GM12874 (cell line): ENCODE results near the gene GPD2.

Source experiments
- TF ChIP-seq, protein P1 (sequence below): IDR thresholded peaks from 2 replicates; pipeline ENCODE4 v1.5.1; 2011; ENCODE audit warnings: low read depth, mild to moderate bottlenecking, control low read depth, low read length, moderate library complexity; ENCODE audit not compliant: insufficient read depth

Gene GPD2

DNA sequence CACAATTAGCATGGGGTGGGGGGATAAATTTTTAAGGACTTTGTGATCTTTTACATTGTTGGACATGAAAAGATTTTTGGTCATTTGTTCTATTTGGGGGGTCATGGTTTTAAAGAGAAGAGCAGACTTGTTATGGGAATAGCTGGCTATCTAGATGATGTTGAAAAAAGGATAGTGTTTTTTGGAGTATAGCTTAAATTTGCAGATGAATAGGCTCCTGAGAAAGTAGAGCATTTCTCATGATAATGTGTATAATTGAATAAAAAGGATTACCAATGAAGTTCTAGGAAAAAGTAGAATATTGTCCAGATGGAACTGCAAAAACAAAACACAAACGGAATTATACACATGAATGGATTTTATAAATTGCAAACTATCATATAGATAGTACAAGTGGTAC is 186.3 kb downstream of the GPD2 start:
- TF ChIP-seq, protein P1, sequence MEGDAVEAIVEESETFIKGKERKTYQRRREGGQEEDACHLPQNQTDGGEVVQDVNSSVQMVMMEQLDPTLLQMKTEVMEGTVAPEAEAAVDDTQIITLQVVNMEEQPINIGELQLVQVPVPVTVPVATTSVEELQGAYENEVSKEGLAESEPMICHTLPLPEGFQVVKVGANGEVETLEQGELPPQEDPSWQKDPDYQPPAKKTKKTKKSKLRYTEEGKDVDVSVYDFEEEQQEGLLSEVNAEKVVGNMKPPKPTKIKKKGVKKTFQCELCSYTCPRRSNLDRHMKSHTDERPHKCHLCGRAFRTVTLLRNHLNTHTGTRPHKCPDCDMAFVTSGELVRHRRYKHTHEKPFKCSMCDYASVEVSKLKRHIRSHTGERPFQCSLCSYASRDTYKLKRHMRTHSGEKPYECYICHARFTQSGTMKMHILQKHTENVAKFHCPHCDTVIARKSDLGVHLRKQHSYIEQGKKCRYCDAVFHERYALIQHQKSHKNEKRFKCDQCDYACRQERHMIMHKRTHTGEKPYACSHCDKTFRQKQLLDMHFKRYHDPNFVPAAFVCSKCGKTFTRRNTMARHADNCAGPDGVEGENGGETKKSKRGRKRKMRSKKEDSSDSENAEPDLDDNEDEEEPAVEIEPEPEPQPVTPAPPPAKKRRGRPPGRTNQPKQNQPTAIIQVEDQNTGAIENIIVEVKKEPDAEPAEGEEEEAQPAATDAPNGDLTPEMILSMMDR, result no peak

DNA sequence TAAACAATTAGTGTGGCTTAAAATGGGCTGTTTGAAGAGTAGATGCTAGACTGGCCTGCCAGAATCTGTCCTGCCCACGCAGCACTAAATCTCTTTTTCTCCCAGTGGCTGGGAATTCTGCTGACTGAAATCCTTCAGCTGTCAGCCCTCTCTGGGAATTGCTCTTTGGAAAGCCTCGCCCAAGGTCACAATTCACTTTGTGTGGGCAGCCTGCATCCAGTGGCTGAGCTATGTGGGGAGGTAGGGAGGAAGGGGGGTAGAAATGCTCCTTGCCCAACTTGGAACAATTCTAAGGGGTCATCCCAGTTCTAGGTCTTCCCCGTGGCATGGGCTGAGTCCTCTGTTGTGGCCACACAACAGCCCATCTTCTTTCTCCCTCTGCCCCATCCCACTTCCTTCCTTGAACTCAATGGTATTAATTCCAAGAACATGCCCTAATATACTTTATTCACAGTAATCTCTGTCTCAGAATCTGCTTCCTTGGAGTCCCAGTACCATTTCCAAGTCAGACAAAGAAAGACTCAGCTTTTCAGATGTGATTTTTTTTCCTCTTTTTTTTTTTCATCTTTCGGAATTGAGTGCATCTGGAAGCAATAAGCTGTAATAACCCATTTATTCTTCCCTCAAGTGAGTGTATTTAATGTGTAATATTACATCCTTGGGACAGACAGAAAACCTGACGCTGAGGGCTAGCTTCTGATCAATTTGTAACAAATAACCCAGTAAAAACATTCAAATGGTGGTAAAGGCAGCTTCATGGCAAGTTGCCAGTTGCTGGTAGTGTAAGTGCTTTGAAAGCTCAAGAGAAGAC is 189.4 kb downstream of the GPD2 start:
- TF ChIP-seq, protein P1, result no peak

DNA sequence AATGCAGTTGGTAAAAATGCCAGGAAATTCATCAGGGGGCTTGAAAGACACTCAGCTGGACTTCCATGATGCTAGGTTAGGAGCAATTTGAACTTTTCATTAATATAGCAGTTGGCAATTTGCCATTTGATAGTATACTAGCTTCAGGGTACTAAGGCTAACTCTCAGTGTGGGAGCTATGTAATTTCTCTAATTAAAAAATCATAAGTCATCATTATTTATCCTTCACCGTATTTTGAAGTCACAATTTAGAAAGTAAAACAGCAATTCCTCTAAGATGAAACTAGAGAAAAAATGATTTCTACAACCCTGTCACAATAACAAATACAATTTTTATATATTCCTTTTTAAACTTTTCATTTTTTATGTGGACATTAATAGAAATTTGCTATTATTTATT is 190.8 kb downstream of the GPD2 start:
- TF ChIP-seq, protein P1, result no peak

DNA sequence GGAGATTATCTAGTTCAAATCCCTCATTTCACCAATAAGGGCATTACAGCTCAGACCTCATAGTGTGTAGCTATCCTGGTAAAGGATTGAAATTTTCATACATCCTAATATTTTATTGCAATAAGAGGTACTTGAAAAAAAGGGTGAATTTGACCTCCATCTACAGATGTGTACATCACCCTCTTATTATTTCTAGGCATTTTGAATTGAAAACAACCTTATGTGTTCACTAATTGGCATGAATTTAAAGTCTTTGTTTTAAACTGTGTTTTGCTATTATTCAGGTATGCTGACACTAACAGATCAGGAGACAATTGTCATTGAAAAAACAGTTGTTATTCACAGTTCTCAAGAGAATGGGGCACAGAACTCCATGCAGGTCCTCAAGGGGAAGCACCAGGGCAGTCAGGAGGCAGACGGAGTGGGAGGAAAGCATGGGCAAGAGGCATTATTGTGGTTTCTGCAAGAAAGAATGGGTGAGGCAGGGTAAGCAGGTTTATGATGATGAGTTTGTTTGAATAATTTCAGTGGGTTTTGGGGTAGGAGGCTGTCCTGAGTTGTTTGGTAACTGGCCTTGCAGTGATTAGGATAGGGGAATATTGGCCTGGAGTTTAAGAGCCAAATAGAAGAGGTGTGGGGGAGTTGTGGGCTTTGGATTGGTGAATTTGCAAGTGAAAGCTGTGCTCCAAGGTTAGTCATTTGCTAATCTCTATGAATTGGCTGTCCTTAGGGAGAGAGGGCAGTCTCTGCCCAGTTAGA is 194.6 kb downstream of the GPD2 start:
- TF ChIP-seq, protein P1, result no peak

DNA sequence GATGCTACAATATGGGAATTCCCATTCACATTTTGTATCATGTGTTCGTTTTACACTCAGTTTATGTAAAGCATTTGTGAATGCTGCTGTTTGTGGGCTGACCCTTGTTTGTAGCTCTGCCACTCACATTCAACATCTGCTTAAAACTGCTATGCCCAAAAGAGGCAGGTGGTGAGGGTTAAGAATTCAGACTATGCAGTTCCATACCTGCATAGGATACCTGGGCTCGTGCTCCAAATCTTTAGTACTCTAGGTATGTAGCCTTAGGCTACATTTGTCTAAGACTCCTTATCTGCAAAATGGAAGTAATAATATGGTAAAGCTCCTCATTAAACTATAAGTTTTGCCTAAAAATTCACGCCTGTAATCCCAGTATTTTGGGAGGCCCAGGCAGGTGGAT is 199.5 kb downstream of the GPD2 start:
- TF ChIP-seq, protein P1, result no peak
